PFSK-1 (cell line): ENCODE results near the gene SPEF2.

Experiments
- FOXP2 ChIP-seq: optimal IDR thresholded peaks from 2 replicates; pipeline ENCODE3; 2011; ENCODE audit warnings: borderline replicate concordance, control low read depth, inconsistent platforms; ENCODE audit not compliant: insufficient read depth; ENCODE audit errors: extremely low read length, extremely low read depth
- POLR2AphosphoS5 ChIP-seq: IDR thresholded peaks from 2 replicates; pipeline ENCODE4 v1.6.1; 2012; ENCODE audit warnings: low read depth, mild to moderate bottlenecking, control low read depth, low read length, moderate library complexity
- REST ChIP-seq, 2 experiments: IDR thresholded peaks; 2 replicates each; pipeline versions ENCODE4 v1.6.1 to v1.8.0; 2011 to 2012; ENCODE audit warnings: low read depth in 2 of 2, low read length in 2 of 2, control low read depth in 1 of 2, inconsistent platforms in 1 of 2, mild to moderate bottlenecking in 1 of 2, moderate library complexity in 1 of 2; ENCODE audit not compliant: insufficient read depth in 1 of 2
- SIN3A ChIP-seq: IDR thresholded peaks from 2 replicates; pipeline ENCODE4 v1.6.1; 2012; ENCODE audit warnings: mild to moderate bottlenecking, low read length, moderate library complexity, borderline replicate concordance; ENCODE audit not compliant: insufficient read depth
- TAF1 ChIP-seq: IDR thresholded peaks from 2 replicates; pipeline ENCODE4 v1.6.1; 2012; ENCODE audit warnings: low read length, control low read depth, borderline replicate concordance; ENCODE audit not compliant: insufficient read depth

The SPEF2 gene

GRCh38 chr5:35863159-35863558, 245.5 kb downstream of the SPEF2 start:
- no peak for TF ChIP-seq POLR2AphosphoS5
- no peak for TF ChIP-seq FOXP2
- no peak for TF ChIP-seq SIN3A
- no peak for TF ChIP-seq TAF1
- no peak for TF ChIP-seq REST (IDR thresholded peaks at IDR 0.05; ENCODE audit: insufficient read depth in 1 of 2, low read depth in 2 of 2, low read length in 2 of 2)
